ENCODE data around the gene CALU.

GRCh38 chr7:128759242-128759641 lies 20.1 kb downstream of the CALU start:
- TF ChIP-seq CTCF (IDR thresholded peaks at IDR 0.05) (no peak), POLR2A (IDR thresholded peaks at IDR 0.05) (no peak)
